ENCODE results near the gene FBXW12. TPM values are rescaled to one million over a fixed set of nuclear protein-coding genes. Genes with fewer than 3 reads are reported as not detected.

Gene FBXW12
- total RNA-seq, 2 donors from 2014 or later = not detected

DNA sequence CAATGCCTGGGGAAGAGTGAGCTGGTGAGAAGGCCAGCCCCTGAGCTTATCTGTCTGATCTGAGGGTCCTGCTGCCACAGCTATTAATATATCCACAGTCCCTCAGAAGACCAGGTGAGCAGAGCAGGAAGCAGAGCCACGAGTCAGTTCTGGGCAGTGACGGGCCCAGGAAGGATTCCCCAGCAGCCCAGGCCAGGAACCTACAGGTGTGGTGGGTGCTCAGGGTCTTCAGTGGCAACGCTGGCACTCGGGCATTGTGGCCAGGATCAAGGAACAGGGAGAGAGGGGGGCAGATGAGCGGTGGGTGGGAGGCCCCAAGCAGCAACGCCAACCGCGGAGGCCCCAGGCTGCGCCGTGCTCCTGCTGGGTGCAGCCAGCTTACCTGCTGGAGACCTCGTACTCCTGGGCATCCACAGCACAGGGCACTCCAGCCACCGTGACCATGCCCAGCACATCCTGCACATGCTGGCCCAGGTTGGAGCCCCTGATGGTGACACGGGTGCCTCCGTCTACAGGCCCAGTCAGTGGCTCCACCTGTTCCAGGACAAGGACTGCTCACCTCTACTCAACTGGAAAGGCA lies 45.6 kb downstream of the FBXW12 start:
- Histone ChIP-seq H3K9me3 (no peaks in the 10 kb centered on the region), H3K4me1 (no peaks in the 10 kb centered on the region), H3K27ac (no peak overlapping the region), H3K4me3 (no peak overlapping the region), H3K36me3 (peaks cover 2% of the 10 kb centered on the region), H3K9ac (ENCODE audit: low read depth in 2 of 2, low read length in 2 of 2) (no peak overlapping the region), H3K27me3 (no peaks in the 10 kb centered on the region)
- TF ChIP-seq, protein P1, sequence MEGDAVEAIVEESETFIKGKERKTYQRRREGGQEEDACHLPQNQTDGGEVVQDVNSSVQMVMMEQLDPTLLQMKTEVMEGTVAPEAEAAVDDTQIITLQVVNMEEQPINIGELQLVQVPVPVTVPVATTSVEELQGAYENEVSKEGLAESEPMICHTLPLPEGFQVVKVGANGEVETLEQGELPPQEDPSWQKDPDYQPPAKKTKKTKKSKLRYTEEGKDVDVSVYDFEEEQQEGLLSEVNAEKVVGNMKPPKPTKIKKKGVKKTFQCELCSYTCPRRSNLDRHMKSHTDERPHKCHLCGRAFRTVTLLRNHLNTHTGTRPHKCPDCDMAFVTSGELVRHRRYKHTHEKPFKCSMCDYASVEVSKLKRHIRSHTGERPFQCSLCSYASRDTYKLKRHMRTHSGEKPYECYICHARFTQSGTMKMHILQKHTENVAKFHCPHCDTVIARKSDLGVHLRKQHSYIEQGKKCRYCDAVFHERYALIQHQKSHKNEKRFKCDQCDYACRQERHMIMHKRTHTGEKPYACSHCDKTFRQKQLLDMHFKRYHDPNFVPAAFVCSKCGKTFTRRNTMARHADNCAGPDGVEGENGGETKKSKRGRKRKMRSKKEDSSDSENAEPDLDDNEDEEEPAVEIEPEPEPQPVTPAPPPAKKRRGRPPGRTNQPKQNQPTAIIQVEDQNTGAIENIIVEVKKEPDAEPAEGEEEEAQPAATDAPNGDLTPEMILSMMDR (IDR thresholded peaks at IDR 0.05) = no peak
- no peak for DNase-seq
- intact Hi-C loops (cut with DNase I) = no loop called here

DNA sequence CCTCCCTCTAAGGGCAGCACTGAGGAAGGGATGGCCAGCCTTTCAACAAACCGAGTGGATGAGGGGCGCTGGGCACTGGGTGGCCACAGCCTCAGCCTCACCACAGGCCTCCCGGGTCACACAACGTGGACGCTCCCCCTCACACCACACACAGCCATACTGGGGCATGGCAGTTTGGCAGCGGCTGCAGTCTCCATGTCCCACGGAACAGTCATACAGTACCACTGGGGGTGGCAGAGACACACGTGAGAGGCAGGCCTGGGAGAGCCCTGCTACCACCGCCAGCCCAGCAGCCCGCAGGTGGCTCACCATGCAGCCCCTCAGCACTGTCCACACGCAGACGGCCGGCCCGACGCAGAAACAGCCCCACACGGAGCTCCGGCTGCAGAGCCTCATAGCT lies 46.1 kb downstream of the FBXW12 start:
- no peaks in the 10 kb centered on the region for H3K9me3 ChIP-seq
- no peak overlapping the region for H3K27ac ChIP-seq
- no peak overlapping the region for H3K9ac ChIP-seq (ENCODE audit: low read depth in 2 of 2, low read length in 2 of 2)
- intact Hi-C loops (cut with DNase I) = no loop called here
- no peaks in the 10 kb centered on the region for H3K27me3 ChIP-seq
- TF ChIP-seq, protein P1 (IDR thresholded peaks at IDR 0.05) = no peak
- no peaks in the 10 kb centered on the region for H3K4me1 ChIP-seq
- H3K4me3 ChIP-seq = no peak overlapping the region
- DNase-seq = no peak
- no peaks in the 10 kb centered on the region for H3K36me3 ChIP-seq

DNA sequence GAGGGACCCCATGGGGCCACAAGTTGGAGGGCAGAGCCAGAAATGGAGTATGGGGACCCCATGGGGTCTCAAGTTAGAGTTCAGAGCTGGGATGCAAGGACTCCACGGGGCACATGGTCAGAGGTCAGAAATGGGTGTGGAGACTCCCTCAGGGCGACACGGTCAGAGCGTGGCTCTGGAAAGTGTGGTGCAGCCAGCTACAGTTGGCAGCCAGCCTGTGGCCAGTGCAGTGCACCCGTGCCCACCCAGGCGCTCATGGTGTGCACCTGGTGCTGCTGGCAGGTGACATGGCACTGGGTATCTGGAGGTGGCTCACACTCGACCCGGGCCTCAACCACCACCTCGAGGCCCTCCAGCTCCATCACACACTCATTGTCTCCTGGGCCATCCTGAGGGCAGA lies 46.6 kb downstream of the FBXW12 start:
- no peaks in the 10 kb centered on the region for H3K4me1 ChIP-seq
- DNase-seq = no peak
- H3K36me3 ChIP-seq = no peaks in the 10 kb centered on the region
- H3K27me3 ChIP-seq = no peaks in the 10 kb centered on the region
- no peak overlapping the region for H3K9ac ChIP-seq (ENCODE audit: low read depth in 2 of 2, low read length in 2 of 2)
- TF ChIP-seq, protein P1 (IDR thresholded peaks at IDR 0.05) = no peak
- intact Hi-C loops (cut with DNase I) = no loop called here
- H3K4me3 ChIP-seq = no peak overlapping the region
- no peak overlapping the region for H3K27ac ChIP-seq
- no peaks in the 10 kb centered on the region for H3K9me3 ChIP-seq

DNA sequence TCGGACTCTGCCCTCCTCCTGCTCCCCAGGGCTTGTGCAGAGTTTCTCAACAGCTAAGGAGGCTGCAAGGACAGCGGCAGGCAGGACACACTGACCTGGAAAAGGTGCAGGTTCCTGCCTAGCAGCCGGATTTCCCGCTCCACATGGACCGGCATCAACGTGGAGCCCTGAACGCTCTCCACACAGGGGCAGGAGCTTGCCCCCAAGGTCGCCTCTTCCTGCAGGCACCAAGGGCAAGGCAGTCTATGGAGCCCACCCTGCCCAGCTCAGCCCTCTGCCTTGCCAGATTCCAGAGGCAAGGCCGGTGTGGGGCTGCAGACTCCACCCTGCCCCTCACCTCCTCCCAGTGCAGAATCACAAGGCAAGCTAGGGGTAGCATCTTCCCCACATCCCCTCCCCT lies 47.1 kb downstream of the FBXW12 start:
- Histone ChIP-seq H3K27me3 (no peaks in the 10 kb centered on the region), H3K4me1 (no peaks in the 10 kb centered on the region), H3K36me3 (no peaks in the 10 kb centered on the region), H3K9me3 (no peaks in the 10 kb centered on the region), H3K4me3 (no peak overlapping the region), H3K9ac (ENCODE audit: low read depth in 2 of 2, low read length in 2 of 2) (no peak overlapping the region), H3K27ac (no peak overlapping the region)
- no peak for DNase-seq
- TF ChIP-seq, protein P1 (IDR thresholded peaks at IDR 0.05) = no peak
- intact Hi-C loops (cut with DNase I) = no loop called here

DNA sequence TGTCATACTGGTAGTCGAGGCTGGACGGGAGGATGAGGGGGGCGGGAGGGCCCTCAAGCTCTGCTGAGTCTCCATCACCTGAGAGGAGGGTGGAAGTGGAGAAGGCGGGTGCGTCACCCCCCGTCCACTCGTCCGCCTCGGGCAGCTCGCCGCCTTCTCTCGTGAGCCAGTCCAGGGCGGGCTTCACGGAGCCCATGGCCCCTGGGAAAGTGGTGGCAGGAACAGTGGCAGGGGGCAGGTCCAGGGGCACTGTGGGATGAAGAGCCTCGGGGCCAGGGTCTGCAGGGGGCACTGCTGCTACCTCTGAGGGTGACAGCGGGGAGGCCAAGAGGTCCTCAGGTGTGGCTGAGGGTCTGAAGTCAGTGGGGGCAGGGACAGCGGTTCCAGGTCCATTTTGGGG lies 47.6 kb downstream of the FBXW12 start:
- Histone ChIP-seq H3K36me3 (no peaks in the 10 kb centered on the region), H3K4me1 (no peaks in the 10 kb centered on the region), H3K27me3 (no peaks in the 10 kb centered on the region), H3K9me3 (no peaks in the 10 kb centered on the region), H3K9ac (ENCODE audit: low read depth in 2 of 2, low read length in 2 of 2) (no peak overlapping the region), H3K4me3 (no peak overlapping the region), H3K27ac (no peak overlapping the region)
- intact Hi-C loops (cut with DNase I) = no loop called here
- no peak for DNase-seq
- TF ChIP-seq, protein P1 (IDR thresholded peaks at IDR 0.05) = no peak

Data from colonic mucosa (tissue), 4 donors.